GM19468 (cell line): ENCODE measurements around the gene PACSIN2.
A peak's percentile ranks its signal among the peaks of the same experiment; 100 is the strongest.

Experiments used
- ATAC-seq: cut with Tn5 transposase; IDR thresholded peaks from one replicate; pipeline ENCODE4 v1.9.1; 2021; ENCODE audit warnings: mild to moderate bottlenecking, moderate library complexity, moderate number of reproducible peaks; ENCODE audit not compliant: unreplicated experiment; ENCODE audit errors: extremely low read depth

The PACSIN2 gene

GRCh38 chr22:42891008-42891407, 123.9 kb downstream of the PACSIN2 start:
- no peak for ATAC-seq

GRCh38 chr22:42889304-42889703, 125.6 kb downstream of the PACSIN2 start:
- ATAC-seq, result peak; percentile 15

GRCh38 chr22:42887523-42888507, 127.1 kb downstream of the PACSIN2 start:
- ATAC-seq, result no peak

- no peak for ATAC-seq
Observed at GRCh38 chr22:42887120-42887519, 127.8 kb downstream of the PACSIN2 start.

GRCh38 chr22:42885446-42885845, 129.5 kb downstream of the PACSIN2 start:
- ATAC-seq, result no peak

GRCh38 chr22:42884616-42885375, 130.2 kb downstream of the PACSIN2 start:
- no peak for ATAC-seq

GRCh38 chr22:42883970-42884369, 131.0 kb downstream of the PACSIN2 start:
- ATAC-seq, result no peak

GRCh38 chr22:42883121-42883520, 131.8 kb downstream of the PACSIN2 start:
- ATAC-seq, result no peak

- ATAC-seq, result no peak
Observed at GRCh38 chr22:42881982-42882656, 132.8 kb downstream of the PACSIN2 start.

- no peak for ATAC-seq
Observed at GRCh38 chr22:42881298-42881697, 133.7 kb downstream of the PACSIN2 start.

GRCh38 chr22:42880815-42881214, 134.1 kb downstream of the PACSIN2 start:
- no peak for ATAC-seq

- no peak for ATAC-seq
Observed at GRCh38 chr22:42879371-42880021, 135.5 kb downstream of the PACSIN2 start.

- ATAC-seq, result no peak
Observed at GRCh38 chr22:42878561-42879305, 136.2 kb downstream of the PACSIN2 start.

- ATAC-seq, result no peak
Observed at GRCh38 chr22:42877597-42878340, 137.2 kb downstream of the PACSIN2 start.

- ATAC-seq, result no peak
Observed at GRCh38 chr22:42877158-42877557, 137.8 kb downstream of the PACSIN2 start.

- no peak for ATAC-seq
Observed at GRCh38 chr22:42876041-42876440, 138.9 kb downstream of the PACSIN2 start.

GRCh38 chr22:42874010-42874409, 140.9 kb downstream of the PACSIN2 start:
- no peak for ATAC-seq

GRCh38 chr22:42873356-42873755, 141.6 kb downstream of the PACSIN2 start:
- no peak for ATAC-seq

- no peak for ATAC-seq
Observed at GRCh38 chr22:42872821-42873220, 142.1 kb downstream of the PACSIN2 start.
